Progenitor cell of endocrine pancreas (in vitro differentiated cells): Measurements from ENCODE around the gene RNPC3. TPM values are rescaled to one million over a fixed set of nuclear protein-coding genes. Genes with fewer than 3 reads are reported as not detected.
"Not testable (repeated sequence)": the region's sequence is repeated elsewhere in the genome, so short reads cannot be mapped to it uniquely, and the experiment has no call there.

Experiments
- DNase-seq: peaks from one replicate; pipeline ENCODE4 v3.0.0; 2021; ENCODE audit warnings: low spot score; ENCODE audit not compliant: unreplicated experiment
- H3K27ac Mint-ChIP-seq: 2 replicates; pipeline ENCODE4 v1.8.0; 2021; ENCODE audit warnings: mild to moderate bottlenecking, moderate library complexity, mixed read lengths
- H3K27me3 Mint-ChIP-seq: 2 replicates; pipeline ENCODE4 v1.8.0; 2021; ENCODE audit warnings: mixed read lengths
- H3K36me3 Mint-ChIP-seq: 2 replicates; pipeline ENCODE4 v1.8.0; 2022; ENCODE audit warnings: mixed read lengths; ENCODE audit not compliant: insufficient read depth
- H3K4me1 Mint-ChIP-seq: 2 replicates; pipeline ENCODE4 v1.8.0; 2021; ENCODE audit warnings: low read depth, mixed read lengths
- H3K4me3 Mint-ChIP-seq: 2 replicates; pipeline ENCODE4 v1.8.0; 2021; ENCODE audit warnings: low read depth, mild to moderate bottlenecking, moderate library complexity, mixed read lengths
- H3K9me3 Mint-ChIP-seq: 2 replicates; pipeline ENCODE4 v1.8.0; 2021; ENCODE audit warnings: low read depth, mixed read lengths
- CTCF ChIP-seq: fragments of 200-600 bp; sonication (generic); IDR thresholded peaks from one replicate; pipeline ENCODE4 v1.5.0; 2021; ENCODE audit warnings: antibody characterized with exemption, mild to moderate bottlenecking; ENCODE audit not compliant: unreplicated experiment
- total RNA-seq: library from RNA; stranded (reverse); gene quantifications from 2 replicates; pipeline ENCODE4 v1.2.1, GENCODE V29; 2021

The RNPC3 gene
- total RNA-seq, 1 donor from 2014 or later = 24.6 TPM

GRCh38 chr1:103569493-103569892 is 44.0 kb downstream of the RNPC3 start:
- peaks cover 9% of the 10 kb centered on the region for H3K9me3 Mint-ChIP-seq
- no peak overlapping the region for H3K27ac Mint-ChIP-seq
- no peaks in the 10 kb centered on the region for H3K4me1 Mint-ChIP-seq
- no peak overlapping the region for H3K4me3 Mint-ChIP-seq
- DNase-seq = no peak
- no peaks in the 10 kb centered on the region for H3K36me3 Mint-ChIP-seq
- H3K27me3 Mint-ChIP-seq = no peaks in the 10 kb centered on the region
- TF ChIP-seq CTCF = no peak

- H3K4me3 Mint-ChIP-seq = not testable (repeated sequence)
Measured at GRCh38 chr1:103571289-103571688, 45.8 kb downstream of the RNPC3 start, which contains the start of gene AMY2B. AMY2B (plus strand) TSS chr1:103571589; CDS start chr1:103571603, 14 bp downstream.

GRCh38 chr1:103576065-103576464 is 50.6 kb downstream of the RNPC3 start:
- DNase-seq = no peak
- Mint-ChIP-seq H3K4me1 (no peaks in the 10 kb centered on the region), H3K9me3 (peaks cover 9% of the 10 kb centered on the region), H3K27ac (no peak overlapping the region), H3K4me3 (no peak overlapping the region), H3K36me3 (no peaks in the 10 kb centered on the region), H3K27me3 (no peaks in the 10 kb centered on the region)
- no peak for TF ChIP-seq CTCF

More at GRCh38 chr1:103571289-103571688, 45.8 kb downstream of the RNPC3 start, which contains the start of gene AMY2B:
- not testable (repeated sequence) for H3K4me1 Mint-ChIP-seq, H3K27ac Mint-ChIP-seq, H3K9me3 Mint-ChIP-seq, H3K27me3 Mint-ChIP-seq, H3K36me3 Mint-ChIP-seq, DNase-seq

- H3K4me3 Mint-ChIP-seq, H3K27me3 Mint-ChIP-seq, H3K27ac Mint-ChIP-seq, H3K36me3 Mint-ChIP-seq, H3K9me3 Mint-ChIP-seq, DNase-seq, H3K4me1 Mint-ChIP-seq: not testable (repeated sequence)
Measured at GRCh38 chr1:103576784-103577183, 51.3 kb downstream of the RNPC3 start.

- Mint-ChIP-seq H3K4me3 (no peak overlapping the region), H3K9me3 (peaks cover 22% of the 10 kb centered on the region), H3K4me1 (no peaks in the 10 kb centered on the region), H3K27me3 (no peaks in the 10 kb centered on the region), H3K27ac (no peak overlapping the region), H3K36me3 (peaks cover 3% of the 10 kb centered on the region)
- TF ChIP-seq CTCF = no peak
- DNase-seq = no peak
Measured at GRCh38 chr1:103582464-103582863, 57.0 kb downstream of the RNPC3 start.

GRCh38 chr1:103583887-103584286 is 58.4 kb downstream of the RNPC3 start:
- no peak overlapping the region for H3K27ac Mint-ChIP-seq
- no peak for TF ChIP-seq CTCF
- H3K4me3 Mint-ChIP-seq = no peak overlapping the region
- DNase-seq = no peak
- no peaks in the 10 kb centered on the region for H3K27me3 Mint-ChIP-seq
- H3K9me3 Mint-ChIP-seq = peaks cover 28% of the 10 kb centered on the region
- H3K4me1 Mint-ChIP-seq = no peaks in the 10 kb centered on the region
- H3K36me3 Mint-ChIP-seq = peaks cover 4% of the 10 kb centered on the region
